GM19043 (cell line): ENCODE measurements around the gene GRID2.

Source experiments
- ATAC-seq: cut with Tn5 transposase; IDR thresholded peaks from one replicate; pipeline ENCODE4 v1.9.1; 2021; ENCODE audit warnings: low read depth; ENCODE audit not compliant: unreplicated experiment

The GRID2 gene

DNA sequence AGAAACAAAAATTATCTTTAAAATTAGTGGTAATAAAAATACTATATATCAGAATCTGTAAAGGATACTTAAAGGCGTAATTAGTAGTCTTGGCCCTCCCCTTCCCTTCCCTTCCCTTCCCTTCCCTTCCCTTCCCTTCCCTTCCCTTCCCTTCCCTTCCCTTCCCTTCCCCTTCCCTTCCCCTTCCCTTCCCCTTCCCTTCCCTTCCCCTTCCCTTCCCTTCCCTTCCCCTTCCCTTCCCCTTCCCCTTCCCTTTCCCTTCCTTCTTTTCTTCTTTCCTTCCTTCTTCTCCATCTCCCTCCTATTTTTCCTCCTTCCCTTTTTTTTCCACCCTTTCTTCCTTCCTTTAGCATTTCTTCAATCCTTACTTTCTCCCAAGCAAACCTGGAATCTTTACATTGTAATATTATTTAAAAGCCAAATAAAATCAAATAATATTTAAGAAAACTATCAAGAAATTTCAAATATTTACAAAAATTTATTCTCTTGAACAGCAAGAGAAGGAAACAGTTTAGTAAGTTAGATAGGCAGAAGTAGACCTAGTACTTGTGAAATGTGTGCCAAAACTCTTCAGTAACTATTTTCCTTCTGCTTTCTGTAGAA lies 1145.0 kb downstream of the GRID2 start:
- ATAC-seq = no peak

DNA sequence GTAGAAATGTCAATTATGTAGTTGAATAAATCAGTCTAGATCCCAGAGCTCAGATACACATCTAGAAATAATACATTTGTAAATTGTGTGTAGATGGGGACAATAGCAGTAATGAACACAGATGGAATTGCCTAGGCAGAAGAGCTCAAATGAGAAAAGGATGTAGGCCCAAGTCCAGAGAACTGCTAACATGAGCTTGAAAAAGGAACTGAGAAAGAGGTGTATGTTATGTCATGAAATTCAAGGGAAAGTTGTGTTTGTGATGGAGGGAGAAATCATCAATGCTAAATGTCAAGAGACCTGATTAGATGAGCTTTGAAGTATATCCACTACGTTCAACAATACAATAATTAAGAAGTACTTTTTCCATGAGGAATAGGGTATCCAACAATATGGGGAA lies 1148.2 kb downstream of the GRID2 start:
- ATAC-seq = no peak

- no peak for ATAC-seq
These were observed 1157.8 kb downstream of the GRID2 start for GRCh38 chr4:93461541-93461940.

- no peak for ATAC-seq
These were observed 1162.7 kb downstream of the GRID2 start for GRCh38 chr4:93466446-93466845.

- ATAC-seq = no peak
These were observed 1163.9 kb downstream of the GRID2 start for GRCh38 chr4:93467484-93468155.

DNA sequence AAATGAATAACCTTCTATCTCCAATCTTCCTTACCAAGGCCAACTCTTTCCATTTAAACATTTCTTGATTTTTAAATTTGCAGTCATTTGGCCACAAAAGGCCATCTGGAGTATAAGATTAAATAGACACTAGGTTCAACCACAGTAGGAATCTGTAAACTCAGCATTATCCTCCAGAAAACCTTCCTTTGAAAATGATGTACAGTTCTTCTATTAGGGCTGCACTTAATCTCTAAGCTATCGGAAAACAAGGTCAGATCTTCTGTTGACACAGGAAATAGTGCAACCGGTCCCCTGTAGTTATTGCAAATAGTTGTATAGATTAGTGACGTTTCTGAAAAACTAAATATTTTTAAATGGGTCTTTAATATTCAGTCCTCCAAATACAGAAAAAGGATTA lies 1165.8 kb downstream of the GRID2 start:
- no peak for ATAC-seq

DNA sequence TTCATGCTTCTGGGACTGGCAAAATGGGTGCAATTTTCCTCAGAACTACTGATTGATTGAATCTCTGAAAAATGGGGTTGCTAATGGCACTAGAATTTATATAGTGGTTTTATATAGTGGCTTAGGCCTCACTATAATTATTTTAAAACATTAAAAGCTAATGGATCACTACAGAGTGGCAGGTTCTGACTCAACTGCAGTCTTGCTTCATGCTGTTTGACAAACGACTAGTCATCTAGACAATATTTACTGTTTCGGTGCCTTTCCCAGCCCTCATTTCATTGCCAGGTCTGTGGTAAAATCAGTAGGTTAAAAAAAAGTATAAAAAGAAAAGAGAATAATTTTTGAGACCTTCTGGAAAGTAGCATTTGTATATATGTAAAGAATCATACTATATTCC lies 1172.0 kb downstream of the GRID2 start:
- no peak for ATAC-seq

DNA sequence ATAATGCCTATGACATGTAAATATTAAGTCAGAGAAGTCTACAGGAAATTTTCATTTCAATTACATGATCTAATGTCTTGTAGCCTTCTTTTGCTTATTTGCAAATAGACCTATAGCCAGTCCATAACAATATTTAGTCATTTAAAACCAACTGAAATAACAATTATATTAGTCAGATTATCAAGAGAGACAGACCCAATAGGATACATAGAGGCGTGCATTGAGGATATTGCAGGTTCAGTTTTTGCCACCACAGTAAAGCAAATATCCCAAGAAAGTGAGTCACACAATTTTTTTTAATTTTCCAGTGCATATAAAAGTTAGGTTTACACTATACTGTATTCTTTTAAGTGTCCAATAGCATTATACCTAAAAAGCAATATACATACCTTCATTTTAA lies 1175.0 kb downstream of the GRID2 start:
- ATAC-seq = no peak

DNA sequence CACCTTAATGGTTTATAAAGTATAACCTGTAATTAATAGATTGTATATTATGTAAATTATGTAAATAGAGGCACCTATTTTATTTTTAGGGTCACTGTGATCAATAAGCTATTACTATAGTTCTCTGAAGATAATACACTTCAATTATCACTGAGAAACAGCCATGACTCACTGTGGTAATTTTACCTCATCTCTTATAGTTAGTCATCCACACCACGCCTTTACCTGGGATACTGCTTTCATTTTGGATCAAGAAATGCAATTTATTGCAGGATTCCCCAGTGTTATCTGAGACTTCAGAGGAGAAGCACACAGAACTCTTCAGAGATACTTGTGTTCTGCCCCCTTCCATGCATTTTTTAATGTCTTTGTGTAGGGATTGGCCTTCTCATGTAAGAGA lies 1176.7 kb downstream of the GRID2 start:
- ATAC-seq = no peak

DNA sequence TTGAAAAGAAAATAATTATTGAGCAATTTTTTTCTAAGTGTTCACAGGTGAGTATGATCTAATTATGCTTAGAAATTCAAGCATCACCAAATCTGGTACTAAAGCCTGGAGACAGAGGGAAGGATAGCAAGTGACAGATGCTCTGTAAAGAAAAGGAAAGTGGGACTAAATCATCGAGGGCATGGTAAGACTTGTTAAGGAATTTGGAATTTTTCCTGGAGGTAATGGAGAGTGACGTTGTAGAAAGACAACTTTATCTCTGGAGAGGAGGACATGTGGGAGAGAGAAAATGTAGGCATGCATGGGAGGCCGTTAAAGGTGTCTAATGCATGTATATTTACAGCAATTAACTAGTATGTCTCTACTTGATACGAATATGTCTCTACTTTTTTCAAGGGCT lies 1191.6 kb downstream of the GRID2 start:
- no peak for ATAC-seq

GRCh38 chr4:93501244-93501643 lies 1197.5 kb downstream of the GRID2 start:
- no peak for ATAC-seq

GRCh38 chr4:93501946-93502345 lies 1198.2 kb downstream of the GRID2 start:
- no peak for ATAC-seq

DNA sequence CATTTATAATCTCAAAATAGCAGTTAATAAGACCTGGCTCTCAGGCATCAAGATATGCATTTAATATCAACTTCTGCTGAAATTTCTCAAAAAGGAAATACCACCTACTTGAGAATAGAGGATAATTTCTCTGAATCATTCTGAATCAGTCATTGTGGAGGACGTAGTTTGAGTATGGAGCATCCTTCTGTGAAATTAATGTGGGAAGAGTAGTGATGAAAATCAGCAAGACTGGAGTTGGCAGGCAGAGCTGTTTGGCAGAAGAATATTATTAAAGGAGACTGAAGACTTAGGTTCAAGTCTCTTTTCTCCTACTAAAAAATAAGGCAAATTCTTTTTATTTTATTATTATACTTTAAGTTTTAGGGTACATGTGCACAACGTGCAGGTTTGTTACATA lies 1199.2 kb downstream of the GRID2 start:
- no peak for ATAC-seq

- no peak for ATAC-seq
These were observed 1210.1 kb downstream of the GRID2 start for GRCh38 chr4:93513851-93514250.

GRCh38 chr4:93515208-93515607 lies 1211.4 kb downstream of the GRID2 start:
- ATAC-seq = no peak

GRCh38 chr4:93529692-93530372 lies 1226.1 kb downstream of the GRID2 start:
- ATAC-seq = no peak

- no peak for ATAC-seq
These were observed 1228.5 kb downstream of the GRID2 start for GRCh38 chr4:93532234-93532633.

- ATAC-seq = no peak
These were observed 1236.8 kb downstream of the GRID2 start for GRCh38 chr4:93540562-93540961.

DNA sequence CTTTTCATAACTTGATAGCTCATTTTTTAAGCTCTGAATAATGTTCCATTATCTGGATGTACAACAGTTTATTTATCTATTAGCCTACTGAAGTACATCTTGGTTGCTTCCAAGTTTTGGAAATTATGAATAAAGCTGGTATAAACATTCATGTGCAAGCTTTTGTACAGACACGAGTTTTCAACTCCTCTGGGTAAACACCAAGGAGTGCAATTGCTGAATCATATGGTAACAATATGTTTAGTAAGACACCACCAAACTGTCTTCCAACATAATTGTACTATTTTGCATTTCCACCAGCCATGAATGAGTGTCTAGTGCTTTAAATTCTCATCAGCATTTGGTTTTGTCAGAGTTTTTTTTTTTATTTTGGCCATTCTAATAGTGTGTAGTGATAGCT lies 1258.1 kb downstream of the GRID2 start:
- ATAC-seq = no peak

DNA sequence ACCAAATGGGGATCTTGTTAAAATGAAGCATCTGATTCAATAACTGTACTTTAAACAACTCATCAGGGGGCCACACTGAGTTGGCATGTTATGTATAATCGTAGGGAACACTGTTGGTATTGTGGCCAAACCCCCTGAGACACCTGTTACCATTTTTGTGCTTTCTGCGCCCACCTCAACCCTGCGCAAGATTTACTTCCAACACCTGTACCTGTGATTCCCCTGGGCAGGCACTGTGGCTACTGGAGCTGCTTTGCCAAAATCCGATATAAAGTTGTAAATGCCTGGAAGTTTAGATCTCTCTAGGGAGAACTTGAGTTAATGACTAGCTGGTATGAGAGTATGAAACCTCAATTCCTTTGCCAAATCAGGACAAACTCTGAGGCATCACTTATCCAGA lies 1265.0 kb downstream of the GRID2 start:
- ATAC-seq = no peak

GRCh38 chr4:93573285-93573684 lies 1269.5 kb downstream of the GRID2 start:
- ATAC-seq = no peak

DNA sequence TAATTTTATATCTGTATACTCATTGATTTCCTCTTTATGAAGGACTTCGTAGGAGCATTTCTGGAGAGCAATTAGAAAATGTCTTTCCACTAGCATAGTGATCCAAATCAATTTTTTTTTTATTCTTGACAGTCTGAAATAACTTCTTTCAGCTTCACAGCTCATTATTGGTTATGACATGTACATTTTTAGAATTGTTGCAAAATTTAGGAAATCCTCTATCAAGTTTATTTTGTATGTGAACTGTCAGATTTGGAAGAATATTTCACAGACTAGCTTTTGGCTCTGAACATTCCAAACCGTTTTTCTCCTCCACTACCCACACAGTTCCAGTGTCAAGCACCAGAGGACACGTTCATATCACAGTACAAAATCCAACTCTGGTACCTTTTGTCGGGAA lies 1275.2 kb downstream of the GRID2 start:
- no peak for ATAC-seq
